ENCODE data around the gene RNF44.
"Not testable (repeated sequence)": the region's sequence is repeated elsewhere in the genome, so short reads cannot be mapped to it uniquely, and the experiment has no call there.

RNF44 gene

GRCh38 chr5:176515396-176515795, 21.8 kb downstream of the RNF44 start:
- DNase-seq = no peak

GRCh38 chr5:176514244-176514950, 22.8 kb downstream of the RNF44 start:
- no peak for DNase-seq

- no peak for DNase-seq
Measured at GRCh38 chr5:176513788-176514187, 23.4 kb downstream of the RNF44 start.

- no peak for DNase-seq
Measured at GRCh38 chr5:176508603-176509002, 28.6 kb downstream of the RNF44 start.

- no peak for DNase-seq
Measured at GRCh38 chr5:176507911-176508310, 29.3 kb downstream of the RNF44 start.

GRCh38 chr5:176503496-176503895, 33.7 kb downstream of the RNF44 start:
- no peak for DNase-seq

- DNase-seq = no peak
Measured at GRCh38 chr5:176501333-176501732, 35.9 kb downstream of the RNF44 start.

GRCh38 chr5:176500511-176500910, 36.7 kb downstream of the RNF44 start:
- no peak for DNase-seq

GRCh38 chr5:176499273-176499672, 37.9 kb downstream of the RNF44 start:
- no peak for DNase-seq

GRCh38 chr5:176497852-176498251, 39.4 kb downstream of the RNF44 start:
- DNase-seq = no peak

GRCh38 chr5:176492431-176492830, 44.8 kb downstream of the RNF44 start:
- no peak for DNase-seq

GRCh38 chr5:176491901-176492300, 45.3 kb downstream of the RNF44 start:
- no peak for DNase-seq

- DNase-seq = no peak
Measured at GRCh38 chr5:176491101-176491502, 46.1 kb downstream of the RNF44 start.

- no peak for DNase-seq
Measured at GRCh38 chr5:176490301-176490700, 46.9 kb downstream of the RNF44 start.

- no peak for DNase-seq
Measured at GRCh38 chr5:176489077-176489476, 48.1 kb downstream of the RNF44 start.

- DNase-seq = not testable (repeated sequence)
Measured at GRCh38 chr5:176487160-176487559, 50.0 kb downstream of the RNF44 start.

GRCh38 chr5:176486189-176486757, 50.9 kb downstream of the RNF44 start:
- DNase-seq = no peak

- DNase-seq = no peak
Measured at GRCh38 chr5:176485176-176485575, 52.0 kb downstream of the RNF44 start.

- no peak for DNase-seq
Measured at GRCh38 chr5:176481711-176482110, 55.5 kb downstream of the RNF44 start.

Data from activated gamma-delta T cell (primary cell).